DMS 273 (cell line): ENCODE measurements around the gene DBP.
"Not testable (repeated sequence)": the region's sequence is repeated elsewhere in the genome, so short reads cannot be mapped to it uniquely, and the experiment has no call there.

Experiments
- DNase-seq: peaks from one replicate; lab custom pipeline; 2025; ENCODE audit not compliant: unreplicated experiment; lab: John Stamatoyannopoulos, UW

Gene DBP

GRCh38 chr19:48636859-48637448 is at the start of gene DBP:
Gene DBP, minus strand, starts transcription at chr19:48637379. Its CDS starts 385 bp downstream, at chr19:48636994.
- DNase-seq = peak; percentile 89

- not testable (repeated sequence) for DNase-seq
Measured at GRCh38 chr19:48686637-48687036, 49.5 kb upstream of the DBP start.

- peak; percentile 32 for DNase-seq
Measured at GRCh38 chr19:48686088-48686487, 48.9 kb upstream of the DBP start.

GRCh38 chr19:48685583-48685982 is 48.4 kb upstream of the DBP start:
- no peak for DNase-seq

GRCh38 chr19:48683349-48683748 is 46.2 kb upstream of the DBP start:
- DNase-seq = no peak

- peak; percentile 74 for DNase-seq
Measured at GRCh38 chr19:48681127-48681470, 43.9 kb upstream of the DBP start.

GRCh38 chr19:48680436-48681126 is 43.4 kb upstream of the DBP start:
- no peak for DNase-seq

GRCh38 chr19:48680006-48680405 is 42.8 kb upstream of the DBP start:
- not testable (repeated sequence) for DNase-seq

GRCh38 chr19:48678201-48678600 is 41.0 kb upstream of the DBP start:
- no peak for DNase-seq

- DNase-seq = no peak
Measured at GRCh38 chr19:48676887-48677286, 39.7 kb upstream of the DBP start.

- DNase-seq = no peak
Measured at GRCh38 chr19:48676487-48676886, 39.3 kb upstream of the DBP start.

GRCh38 chr19:48674921-48675824 is 38.0 kb upstream of the DBP start:
- peak; percentile 96 for DNase-seq

- DNase-seq = peak; percentile 49
Measured at GRCh38 chr19:48674216-48674809, 37.1 kb upstream of the DBP start.

GRCh38 chr19:48673436-48674100 is 36.4 kb upstream of the DBP start:
- no peak for DNase-seq

- DNase-seq = no peak
Measured at GRCh38 chr19:48672994-48673393, 35.8 kb upstream of the DBP start, which contains the start of gene NTN5. Gene NTN5, minus strand, starts transcription at chr19:48673017. Its CDS starts 2,031 bp downstream, at chr19:48670986.

GRCh38 chr19:48671446-48671995 is 34.3 kb upstream of the DBP start:
- peak; percentile 84 for DNase-seq

- peak; percentile 59 for DNase-seq
Measured at GRCh38 chr19:48670699-48671445, 33.7 kb upstream of the DBP start.

GRCh38 chr19:48669903-48670668 is 32.9 kb upstream of the DBP start:
- no peak for DNase-seq

GRCh38 chr19:48668761-48669160 is 31.6 kb upstream of the DBP start:
- no peak for DNase-seq
